ENCODE data around the gene NR1D1. TPM values are rescaled to one million over a fixed set of nuclear protein-coding genes. Genes with fewer than 3 reads are reported as not detected.
A peak's percentile ranks its signal among the peaks of the same experiment; 100 is the strongest.

Gene NR1D1
- total and polyA plus RNA-seq, 2 of the 13 experiments (the other 11 are each of a cell fraction or from before 2014, with no cell fraction given) = 2.1 to 2.7 TPM

GRCh38 chr17:40139566-40140058, 39.2 kb upstream of the NR1D1 start (continued):
- TF ChIP-seq ZNF770 (CRISPR knock-in tag; IDR thresholded peaks at IDR 0.05) (no peak), NCOA1 (CRISPR knock-in tag; IDR thresholded peaks at IDR 0.05) (no peak), SNRNP70 (IDR thresholded peaks at IDR 0.05; ENCODE audit: low read depth, low read length) (no peak), MAFG (CRISPR knock-in tag; IDR thresholded peaks at IDR 0.05) (no peak), ZBTB14 (CRISPR knock-in tag; IDR thresholded peaks at IDR 0.05) (no peak), MEIS1 (CRISPR knock-in tag; IDR thresholded peaks at IDR 0.05; ENCODE audit: borderline replicate concordance) (no peak), ZNF607 (CRISPR knock-in tag; IDR thresholded peaks at IDR 0.05; ENCODE audit: borderline replicate concordance) (peak; percentile 6; the same call in 1 of the 2 replicates), MBNL3 (CRISPR knock-in tag; conservative IDR thresholded peaks at IDR 0.05) (no peak), ZBTB46 (CRISPR knock-in tag; IDR thresholded peaks at IDR 0.05; ENCODE audit: borderline replicate concordance) (0 out of 2 replicates have a peak, but pooled peaks have one; percentile 6), MIER2 (CRISPR knock-in tag; IDR thresholded peaks at IDR 0.05) (peak; percentile 22; the same call in 1 of the 2 replicates), ZEB1 (IDR thresholded peaks at IDR 0.05; ENCODE audit: insufficient replicate concordance, low read depth) (no peak), ZNF33A (CRISPR knock-in tag; IDR thresholded peaks at IDR 0.05; ENCODE audit: borderline replicate concordance) (peak; percentile 97; the same call in 1 of the 2 replicates), SRF (IDR thresholded peaks at IDR 0.05; ENCODE audit: low read depth, low read length) (no peak), ZNF761 (CRISPR knock-in tag; conservative IDR thresholded peaks at IDR 0.05) (no peak), SAFB2 (CRISPR knock-in tag; IDR thresholded peaks at IDR 0.05; ENCODE audit: borderline replicate concordance, low read depth) (0 out of 2 replicates have a peak, but pooled peaks have one; percentile 24), ADNP (CRISPR knock-in tag; IDR thresholded peaks at IDR 0.05) (0 out of 2 replicates have a peak, but pooled peaks have one; percentile 44), SKI (IDR thresholded peaks at IDR 0.05; ENCODE audit: partially characterized antibody) (no peak), NAIF1 (CRISPR knock-in tag; IDR thresholded peaks at IDR 0.05; ENCODE audit: borderline replicate concordance) (no peak), TAF15 (IDR thresholded peaks at IDR 0.05; ENCODE audit: low read depth, low read length, poor library complexity, severe bottlenecking) (no peak), GATAD1 (CRISPR knock-in tag; IDR thresholded peaks at IDR 0.05) (no peak), ZNF530 (CRISPR knock-in tag; IDR thresholded peaks at IDR 0.05; ENCODE audit: low read depth) (no peak), ZNF562 (CRISPR knock-in tag; IDR thresholded peaks at IDR 0.05; ENCODE audit: borderline replicate concordance) (no peak), ZNF12 (CRISPR knock-in tag; IDR thresholded peaks at IDR 0.05) (no peak), HHEX (CRISPR knock-in tag; IDR thresholded peaks at IDR 0.05) (no peak)
